Measurements from ENCODE around the gene CD300A. TPM values are rescaled to one million over a fixed set of nuclear protein-coding genes. Genes with fewer than 3 reads are reported as not detected.

The CD300A gene
- total and polyA plus RNA-seq, 2 donors (not counting 1 experiment from before 2014, with no cell fraction given): not detected

- no peaks in the 10 kb centered on the region for H3K9me3 ChIP-seq (ENCODE audit: control insufficient read depth, insufficient read depth, low read depth, low read length)
- no peaks in the 10 kb centered on the region for H4K20me1 ChIP-seq (ENCODE audit: control insufficient read depth, extremely low read depth, insufficient read depth, low read length)
- H2AFZ ChIP-seq (ENCODE audit: low read length): no peak overlapping the region
- H3K79me2 ChIP-seq (ENCODE audit: control insufficient read depth, insufficient read depth, low read length): no peaks in the 10 kb centered on the region
- no peak for DNase-seq (ENCODE audit: low read depth in 2 of 2)
- no peak overlapping the region for H3K9ac ChIP-seq (ENCODE audit: insufficient read depth, low read length)
- H3K4me2 ChIP-seq (ENCODE audit: extremely low read depth, insufficient read depth, low read length): no peak overlapping the region
- H3K4me1 ChIP-seq (ENCODE audit: control insufficient read depth, extremely low read depth, insufficient read depth, low read length): no peaks in the 10 kb centered on the region
- H3K4me3 ChIP-seq (replicated peaks in 1 of 4; ENCODE audit: control extremely low read depth in 1 of 4, insufficient read depth in 1 of 4, low read depth in 3 of 4, low read length in 4 of 4): no peak overlapping the region
- no peak for TF ChIP-seq CTCF (conservative IDR thresholded peaks at IDR 0.05 in 1 of 2, IDR thresholded peaks at IDR 0.05 in 1 of 2; ENCODE audit: low read depth in 1 of 2, low read length in 2 of 2)
- no peak for TF ChIP-seq EZH2 (IDR thresholded peaks at IDR 0.05; ENCODE audit: low read length, missing control alignments)
- H3K27me3 ChIP-seq (ENCODE audit: control insufficient read depth, insufficient read depth, low read length): no peaks in the 10 kb centered on the region
- H3K36me3 ChIP-seq (ENCODE audit: control insufficient read depth, insufficient read depth, low read length): no peaks in the 10 kb centered on the region
- H3K27ac ChIP-seq (ENCODE audit: insufficient read depth, low read length): no peak overlapping the region
Observed at GRCh38 chr17:74527756-74528155, 61.3 kb downstream of the CD300A start.

- no peak overlapping the region for H3K27ac ChIP-seq (ENCODE audit: insufficient read depth, low read length)
- no peak for DNase-seq (ENCODE audit: low read depth in 2 of 2)
- H3K27me3 ChIP-seq (ENCODE audit: control insufficient read depth, insufficient read depth, low read length): no peaks in the 10 kb centered on the region
- H3K4me2 ChIP-seq (ENCODE audit: extremely low read depth, insufficient read depth, low read length): no peak overlapping the region
- no peaks in the 10 kb centered on the region for H4K20me1 ChIP-seq (ENCODE audit: control insufficient read depth, extremely low read depth, insufficient read depth, low read length)
- no peaks in the 10 kb centered on the region for H3K36me3 ChIP-seq (ENCODE audit: control insufficient read depth, insufficient read depth, low read length)
- TF ChIP-seq EZH2 (IDR thresholded peaks at IDR 0.05; ENCODE audit: low read length, missing control alignments) (no peak), CTCF (conservative IDR thresholded peaks at IDR 0.05 in 1 of 2, IDR thresholded peaks at IDR 0.05 in 1 of 2; ENCODE audit: low read depth in 1 of 2, low read length in 2 of 2) (no peak)
- no peak overlapping the region for H3K4me3 ChIP-seq (replicated peaks in 1 of 4; ENCODE audit: control extremely low read depth in 1 of 4, insufficient read depth in 1 of 4, low read depth in 3 of 4, low read length in 4 of 4)
- H3K9me3 ChIP-seq (ENCODE audit: control insufficient read depth, insufficient read depth, low read depth, low read length): no peaks in the 10 kb centered on the region
- H3K4me1 ChIP-seq (ENCODE audit: control insufficient read depth, extremely low read depth, insufficient read depth, low read length): no peaks in the 10 kb centered on the region
- H3K9ac ChIP-seq (ENCODE audit: insufficient read depth, low read length): no peak overlapping the region
- H3K79me2 ChIP-seq (ENCODE audit: control insufficient read depth, insufficient read depth, low read length): no peaks in the 10 kb centered on the region
- H2AFZ ChIP-seq (ENCODE audit: low read length): no peak overlapping the region
Observed at GRCh38 chr17:74528491-74529199, 62.2 kb downstream of the CD300A start.

GRCh38 chr17:74529243-74529642, 62.8 kb downstream of the CD300A start:
- TF ChIP-seq EZH2 (IDR thresholded peaks at IDR 0.05; ENCODE audit: low read length, missing control alignments) (no peak), CTCF (conservative IDR thresholded peaks at IDR 0.05 in 1 of 2, IDR thresholded peaks at IDR 0.05 in 1 of 2; ENCODE audit: low read depth in 1 of 2, low read length in 2 of 2) (no peak)
- no peak for DNase-seq (ENCODE audit: low read depth in 2 of 2)
- no peak overlapping the region for H2AFZ ChIP-seq (ENCODE audit: low read length)
- no peaks in the 10 kb centered on the region for H3K36me3 ChIP-seq (ENCODE audit: control insufficient read depth, insufficient read depth, low read length)
- no peak overlapping the region for H3K27ac ChIP-seq (ENCODE audit: insufficient read depth, low read length)
- H4K20me1 ChIP-seq (ENCODE audit: control insufficient read depth, extremely low read depth, insufficient read depth, low read length): no peaks in the 10 kb centered on the region
- no peaks in the 10 kb centered on the region for H3K79me2 ChIP-seq (ENCODE audit: control insufficient read depth, insufficient read depth, low read length)
- no peaks in the 10 kb centered on the region for H3K4me1 ChIP-seq (ENCODE audit: control insufficient read depth, extremely low read depth, insufficient read depth, low read length)
- no peaks in the 10 kb centered on the region for H3K27me3 ChIP-seq (ENCODE audit: control insufficient read depth, insufficient read depth, low read length)
- H3K4me2 ChIP-seq (ENCODE audit: extremely low read depth, insufficient read depth, low read length): no peak overlapping the region
- no peak overlapping the region for H3K9ac ChIP-seq (ENCODE audit: insufficient read depth, low read length)
- H3K9me3 ChIP-seq (ENCODE audit: control insufficient read depth, insufficient read depth, low read depth, low read length): no peaks in the 10 kb centered on the region
- H3K4me3 ChIP-seq (replicated peaks in 1 of 4; ENCODE audit: control extremely low read depth in 1 of 4, insufficient read depth in 1 of 4, low read depth in 3 of 4, low read length in 4 of 4): no peak overlapping the region
